Stimulated activated CD8-positive, alpha-beta memory T cell treated with anti-CD3 and anti-CD28 coated beads, Interleukin-12 subunit alpha, Interleukin-12 subunit beta, amount 100 ng/mL, for 4 hours (primary cell): Measurements from ENCODE around the gene CPSF7.

Experiments used
- DNase-seq: peaks from one replicate; pipeline ENCODE4 v3.0.0-alpha.2; 2020; ENCODE audit warnings: low read depth

The CPSF7 gene

DNA sequence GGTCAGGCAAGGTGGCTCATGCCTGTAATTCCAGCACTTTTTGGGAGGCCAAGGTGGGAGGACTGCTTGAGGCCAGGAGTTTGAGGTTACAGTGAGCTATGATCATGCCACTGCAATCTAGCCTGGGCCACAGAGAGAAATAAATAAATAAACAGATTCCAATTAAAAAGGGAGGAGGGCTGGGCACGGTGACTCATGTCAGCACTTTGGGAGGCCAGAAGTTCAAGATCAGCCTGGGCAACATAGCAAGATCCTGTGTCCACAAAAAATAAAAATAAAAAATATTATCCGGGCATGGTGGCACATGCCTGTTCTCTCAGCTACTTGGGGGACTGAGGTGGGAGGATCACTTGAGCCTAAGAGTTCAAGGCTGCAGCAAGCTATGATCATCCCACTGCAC is 75.6 kb downstream of the CPSF7 start:
- no peak for DNase-seq

- DNase-seq, result no peak
Observed at GRCh38 chr11:61353131-61354067, 76.4 kb downstream of the CPSF7 start.
